K562 (cell line): ENCODE measurements around the gene GDF15. TPM values are rescaled to one million over a fixed set of nuclear protein-coding genes. Genes with fewer than 3 reads are reported as not detected.

ENCODE experiments used
- BACH1 ChIP-seq: fragments of 200-800 bp; sonication (Bioruptor generic); IDR thresholded peaks from 2 replicates; pipeline ENCODE4 v1.6.1; 2016; ENCODE audit warnings: missing genetic modification characterization, missing compliant biosample characterization
- BCL6 ChIP-seq: fragments of 250-450 bp; sonication (Bioruptor Pico); IDR thresholded peaks from 2 replicates; pipeline ENCODE4 v1.4.0; 2020
- ELF2 ChIP-seq: fragments of 250-450 bp; sonication (Bioruptor Pico); IDR thresholded peaks from 2 replicates; pipeline ENCODE4 v1.5.0; 2021; ENCODE audit warnings: mild to moderate bottlenecking
- FOSL1 ChIP-seq: fragments of 200-800 bp; sonication (Bioruptor generic); conservative IDR thresholded peaks from 2 replicates; pipeline ENCODE4 v1.6.1; 2016; ENCODE audit warnings: missing genetic modification characterization, missing compliant biosample characterization
- HBP1 ChIP-seq: fragments of 450-650 bp; formaldehyde crosslinking; IDR thresholded peaks from 2 replicates; pipeline ENCODE4 v1.4.0; 2022; ENCODE audit warnings: missing genetic modification characterization
- KAT8 ChIP-seq: fragments of 450-650 bp; IDR thresholded peaks from 2 replicates; pipeline ENCODE4 v1.6.1; 2016; ENCODE audit warnings: low read depth, mild to moderate bottlenecking
- KLF1 ChIP-seq: fragments of 450-650 bp; IDR thresholded peaks from 2 replicates; pipeline ENCODE4 v1.6.1; 2016; ENCODE audit warnings: missing genetic modification characterization, missing compliant biosample characterization
- MCM7 ChIP-seq, 2 experiments: fragments of 450-650 bp; IDR thresholded peaks; 2 replicates each; pipeline ENCODE4 v1.6.1; 2016 to 2018
- NR2F6 ChIP-seq: fragments of 450-650 bp; formaldehyde crosslinking; IDR thresholded peaks from 2 replicates; pipeline ENCODE4 v1.4.0; 2020; ENCODE audit warnings: mild to moderate bottlenecking
- PTRF ChIP-seq: fragments of 450-650 bp; IDR thresholded peaks from 2 replicates; pipeline ENCODE4 v1.6.1; 2016; ENCODE audit warnings: mild to moderate bottlenecking, missing genetic modification characterization, missing compliant biosample characterization
- RBM14 ChIP-seq: fragments of 200-400 bp; formaldehyde crosslinking; IDR thresholded peaks from 2 replicates; pipeline ENCODE4 v1.6.1; 2018; ENCODE audit warnings: low read depth, mild to moderate bottlenecking, low read length, moderate library complexity, borderline replicate concordance; ENCODE audit not compliant: insufficient read depth
- SIRT6 ChIP-seq: IDR thresholded peaks from one replicate; pipeline ENCODE4 v1.6.1; 2012; ENCODE audit warnings: low read depth, mild to moderate bottlenecking, control low read depth, inconsistent platforms, low read length, moderate library complexity
- STAG1 ChIP-seq: sonication (generic); formaldehyde crosslinking; IDR thresholded peaks from 2 replicates; pipeline ENCODE4 v1.5.0; 2020; ENCODE audit warnings: missing genetic modification reagents, borderline replicate concordance
- STAT5A ChIP-seq: IDR thresholded peaks from 2 replicates; pipeline ENCODE4 v1.6.1; 2012; ENCODE audit warnings: low read length, inconsistent platforms, borderline replicate concordance
- ZNF384 ChIP-seq: IDR thresholded peaks from 2 replicates; pipeline ENCODE4 v1.6.1; 2012; ENCODE audit warnings: low read depth, low read length, improper control_type of control experiment
- ZNF830 ChIP-seq: fragments of 250-450 bp; sonication (Bioruptor Pico); IDR thresholded peaks from 2 replicates; pipeline ENCODE4 v1.5.0; 2021; ENCODE audit warnings: mild to moderate bottlenecking
- polyA plus RNA-seq, 8 experiments: library from polyadenylated mRNA; depleted of rRNA in 4 of 8; stranded (reverse) in 5 of 8; unstranded in 3 of 8; fragments of >200 nt; fragmentation: Nextera tagmentation in 2 of 8; fragmentation: Illumina TruSeq in 1 of 8; extraction: Ambion mirVana in 2 of 8; extraction: Trizol in 1 of 8; gene quantifications; 2 replicates each; pipeline versions ENCODE4 v1.2.1 to v1.2.3, GENCODE V29; 2011 to 2014; ENCODE audit warnings: inconsistent platforms in 1 of 8, missing spikeins in 1 of 8
- total RNA-seq, 7 experiments: library from RNA; depleted of rRNA in 6 of 7; stranded (reverse); fragments of >200 nt in 6 of 7; fragmentation: Illumina TruSeq in 2 of 7; extraction: Trizol in 2 of 7; gene quantifications; 2 replicates each; pipeline versions ENCODE4 v1.2.1 to v1.2.3, GENCODE V29; 2011 to 2021; ENCODE audit warnings: low replicate concordance in 1 of 7
- TF ChIP-seq, protein P1 (sequence below): IDR thresholded peaks from 2 replicates; pipeline ENCODE4 v1.6.1; 2011; ENCODE audit warnings: borderline replicate concordance, low read depth, mild to moderate bottlenecking, moderate library complexity, low read length; ENCODE audit not compliant: insufficient read depth, poor library complexity, severe bottlenecking
- TF ChIP-seq, protein P2 (sequence below): sonication (generic); formaldehyde crosslinking; IDR thresholded peaks from 2 replicates; pipeline ENCODE4 v1.8.1; 2023; ENCODE audit warnings: missing genetic modification reagents, mild to moderate bottlenecking, borderline replicate concordance
- TF ChIP-seq, protein P3 (sequence below): fragments of 450-650 bp; IDR thresholded peaks from 2 replicates; pipeline ENCODE4 v1.6.1; 2016

The GDF15 gene
- total and polyA plus RNA-seq, 9 of the 15 experiments (the other 6 are each of a cell fraction or from before 2014, with no cell fraction given) = 2.3 to 82.4 (median 12.5) TPM

- TF ChIP-seq MCM7 (IDR thresholded peaks at IDR 0.05) (no peak), KLF1 (tag) (no peak), NR2F6 (no peak), ZNF830 (no peak), BCL6 (no peak), ELF2 (CRISPR knock-in tag) (no peak), FOSL1 (tag) (0 out of 2 replicates have a peak, but pooled peaks have one; percentile 27), ZNF384 (no peak), STAT5A (no peak), SIRT6 (no peak), RBM14 (no peak), HBP1 (CRISPR knock-in tag) (no peak), BACH1 (no peak), KAT8 (no peak), PTRF (tag) (no peak), STAG1 (CRISPR knock-in tag) (peak; percentile 38; the same call in 1 of the 2 replicates)
- TF ChIP-seq, protein P1, sequence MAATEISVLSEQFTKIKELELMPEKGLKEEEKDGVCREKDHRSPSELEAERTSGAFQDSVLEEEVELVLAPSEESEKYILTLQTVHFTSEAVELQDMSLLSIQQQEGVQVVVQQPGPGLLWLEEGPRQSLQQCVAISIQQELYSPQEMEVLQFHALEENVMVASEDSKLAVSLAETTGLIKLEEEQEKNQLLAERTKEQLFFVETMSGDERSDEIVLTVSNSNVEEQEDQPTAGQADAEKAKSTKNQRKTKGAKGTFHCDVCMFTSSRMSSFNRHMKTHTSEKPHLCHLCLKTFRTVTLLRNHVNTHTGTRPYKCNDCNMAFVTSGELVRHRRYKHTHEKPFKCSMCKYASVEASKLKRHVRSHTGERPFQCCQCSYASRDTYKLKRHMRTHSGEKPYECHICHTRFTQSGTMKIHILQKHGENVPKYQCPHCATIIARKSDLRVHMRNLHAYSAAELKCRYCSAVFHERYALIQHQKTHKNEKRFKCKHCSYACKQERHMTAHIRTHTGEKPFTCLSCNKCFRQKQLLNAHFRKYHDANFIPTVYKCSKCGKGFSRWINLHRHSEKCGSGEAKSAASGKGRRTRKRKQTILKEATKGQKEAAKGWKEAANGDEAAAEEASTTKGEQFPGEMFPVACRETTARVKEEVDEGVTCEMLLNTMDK = no peak
- TF ChIP-seq, protein P2, sequence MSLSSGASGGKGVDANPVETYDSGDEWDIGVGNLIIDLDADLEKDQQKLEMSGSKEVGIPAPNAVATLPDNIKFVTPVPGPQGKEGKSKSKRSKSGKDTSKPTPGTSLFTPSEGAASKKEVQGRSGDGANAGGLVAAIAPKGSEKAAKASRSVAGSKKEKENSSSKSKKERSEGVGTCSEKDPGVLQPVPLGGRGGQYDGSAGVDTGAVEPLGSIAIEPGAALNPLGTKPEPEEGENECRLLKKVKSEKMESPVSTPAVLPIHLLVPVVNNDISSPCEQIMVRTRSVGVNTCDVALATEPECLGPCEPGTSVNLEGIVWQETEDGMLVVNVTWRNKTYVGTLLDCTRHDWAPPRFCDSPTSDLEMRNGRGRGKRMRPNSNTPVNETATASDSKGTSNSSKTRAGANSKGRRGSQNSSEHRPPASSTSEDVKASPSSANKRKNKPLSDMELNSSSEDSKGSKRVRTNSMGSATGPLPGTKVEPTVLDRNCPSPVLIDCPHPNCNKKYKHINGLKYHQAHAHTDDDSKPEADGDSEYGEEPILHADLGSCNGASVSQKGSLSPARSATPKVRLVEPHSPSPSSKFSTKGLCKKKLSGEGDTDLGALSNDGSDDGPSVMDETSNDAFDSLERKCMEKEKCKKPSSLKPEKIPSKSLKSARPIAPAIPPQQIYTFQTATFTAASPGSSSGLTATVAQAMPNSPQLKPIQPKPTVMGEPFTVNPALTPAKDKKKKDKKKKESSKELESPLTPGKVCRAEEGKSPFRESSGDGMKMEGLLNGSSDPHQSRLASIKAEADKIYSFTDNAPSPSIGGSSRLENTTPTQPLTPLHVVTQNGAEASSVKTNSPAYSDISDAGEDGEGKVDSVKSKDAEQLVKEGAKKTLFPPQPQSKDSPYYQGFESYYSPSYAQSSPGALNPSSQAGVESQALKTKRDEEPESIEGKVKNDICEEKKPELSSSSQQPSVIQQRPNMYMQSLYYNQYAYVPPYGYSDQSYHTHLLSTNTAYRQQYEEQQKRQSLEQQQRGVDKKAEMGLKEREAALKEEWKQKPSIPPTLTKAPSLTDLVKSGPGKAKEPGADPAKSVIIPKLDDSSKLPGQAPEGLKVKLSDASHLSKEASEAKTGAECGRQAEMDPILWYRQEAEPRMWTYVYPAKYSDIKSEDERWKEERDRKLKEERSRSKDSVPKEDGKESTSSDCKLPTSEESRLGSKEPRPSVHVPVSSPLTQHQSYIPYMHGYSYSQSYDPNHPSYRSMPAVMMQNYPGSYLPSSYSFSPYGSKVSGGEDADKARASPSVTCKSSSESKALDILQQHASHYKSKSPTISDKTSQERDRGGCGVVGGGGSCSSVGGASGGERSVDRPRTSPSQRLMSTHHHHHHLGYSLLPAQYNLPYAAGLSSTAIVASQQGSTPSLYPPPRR (CRISPR knock-in tag) = no peak
- TF ChIP-seq, protein P3, sequence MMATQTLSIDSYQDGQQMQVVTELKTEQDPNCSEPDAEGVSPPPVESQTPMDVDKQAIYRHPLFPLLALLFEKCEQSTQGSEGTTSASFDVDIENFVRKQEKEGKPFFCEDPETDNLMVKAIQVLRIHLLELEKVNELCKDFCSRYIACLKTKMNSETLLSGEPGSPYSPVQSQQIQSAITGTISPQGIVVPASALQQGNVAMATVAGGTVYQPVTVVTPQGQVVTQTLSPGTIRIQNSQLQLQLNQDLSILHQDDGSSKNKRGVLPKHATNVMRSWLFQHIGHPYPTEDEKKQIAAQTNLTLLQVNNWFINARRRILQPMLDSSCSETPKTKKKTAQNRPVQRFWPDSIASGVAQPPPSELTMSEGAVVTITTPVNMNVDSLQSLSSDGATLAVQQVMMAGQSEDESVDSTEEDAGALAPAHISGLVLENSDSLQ = no peak
Observed at GRCh38 chr19:18349524-18350128, 36.3 kb upstream of the GDF15 start (continued).
